HL-60 (cell line): ENCODE results near the gene AGL.

Experiments
- REST ChIP-seq: IDR thresholded peaks from 2 replicates; pipeline ENCODE4 v1.6.1; 2012; ENCODE audit warnings: low read depth; ENCODE audit not compliant: insufficient replicate concordance
- TF ChIP-seq, protein P1 (sequence below): IDR thresholded peaks from one replicate; pipeline ENCODE4 v1.5.1; 2011; ENCODE audit warnings: low read length, control low read depth, inconsistent platforms; ENCODE audit not compliant: insufficient read depth

DNA sequence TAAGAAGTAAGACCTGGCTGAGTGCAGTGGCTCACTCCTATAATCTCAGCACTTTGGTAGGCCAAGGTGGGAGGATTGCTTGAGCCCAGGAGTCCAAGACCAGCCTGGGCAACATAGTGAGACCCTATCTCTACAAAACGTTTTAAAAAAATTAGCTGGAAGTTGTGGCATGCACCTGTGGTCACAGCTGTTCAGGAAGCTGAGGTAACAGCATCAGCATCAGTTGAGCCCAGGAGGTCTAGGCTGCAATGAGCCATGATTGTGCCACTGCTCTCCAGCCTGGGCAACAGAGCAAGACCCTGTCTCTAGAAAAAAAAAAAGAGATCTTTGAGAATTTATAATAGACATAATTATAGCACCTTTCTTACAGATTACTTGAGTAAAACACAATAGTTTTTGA is 36.0 kb downstream of the AGL start:
- TF ChIP-seq, protein P1, sequence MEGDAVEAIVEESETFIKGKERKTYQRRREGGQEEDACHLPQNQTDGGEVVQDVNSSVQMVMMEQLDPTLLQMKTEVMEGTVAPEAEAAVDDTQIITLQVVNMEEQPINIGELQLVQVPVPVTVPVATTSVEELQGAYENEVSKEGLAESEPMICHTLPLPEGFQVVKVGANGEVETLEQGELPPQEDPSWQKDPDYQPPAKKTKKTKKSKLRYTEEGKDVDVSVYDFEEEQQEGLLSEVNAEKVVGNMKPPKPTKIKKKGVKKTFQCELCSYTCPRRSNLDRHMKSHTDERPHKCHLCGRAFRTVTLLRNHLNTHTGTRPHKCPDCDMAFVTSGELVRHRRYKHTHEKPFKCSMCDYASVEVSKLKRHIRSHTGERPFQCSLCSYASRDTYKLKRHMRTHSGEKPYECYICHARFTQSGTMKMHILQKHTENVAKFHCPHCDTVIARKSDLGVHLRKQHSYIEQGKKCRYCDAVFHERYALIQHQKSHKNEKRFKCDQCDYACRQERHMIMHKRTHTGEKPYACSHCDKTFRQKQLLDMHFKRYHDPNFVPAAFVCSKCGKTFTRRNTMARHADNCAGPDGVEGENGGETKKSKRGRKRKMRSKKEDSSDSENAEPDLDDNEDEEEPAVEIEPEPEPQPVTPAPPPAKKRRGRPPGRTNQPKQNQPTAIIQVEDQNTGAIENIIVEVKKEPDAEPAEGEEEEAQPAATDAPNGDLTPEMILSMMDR, result no peak
- no peak for TF ChIP-seq REST
